Spinal cord (tissue), 10 donors: ENCODE measurements around the gene FYCO1. TPM values are rescaled to one million over a fixed set of nuclear protein-coding genes. Genes with fewer than 3 reads are reported as not detected.

Experiments used
- DNase-seq, 6 donors: peaks; one replicate each; pipeline versions ENCODE4 v3.0.0 to v3.0.0-alpha.2; 2013 to 2015; ENCODE audit warnings: low spot score in 6 of 6, low read depth in 4 of 6
- H3K27ac ChIP-seq: one replicate; pipeline ENCODE4 v1.5.1; 2013; ENCODE audit warnings: low read depth, low read length, control low read depth
- H3K27me3 ChIP-seq: one replicate; pipeline ENCODE4 v1.6.1; 2013; ENCODE audit warnings: low read length; ENCODE audit not compliant: control insufficient read depth, insufficient read depth
- H3K36me3 ChIP-seq: one replicate; pipeline ENCODE4 v1.6.1; 2013; ENCODE audit warnings: low read length; ENCODE audit not compliant: control insufficient read depth, insufficient read depth
- H3K4me1 ChIP-seq: one replicate; pipeline ENCODE4 v1.6.1; 2013; ENCODE audit warnings: low read length; ENCODE audit not compliant: control insufficient read depth, insufficient read depth
- H3K4me3 ChIP-seq: one replicate; pipeline ENCODE4 v1.5.1; 2013; ENCODE audit warnings: low read depth, low read length, control low read depth
- H3K9me3 ChIP-seq: one replicate; pipeline ENCODE4 v1.6.1; 2013; ENCODE audit warnings: low read length; ENCODE audit not compliant: control insufficient read depth, insufficient read depth
- WGBS: methylation state at CpG from one replicate; pipeline ENCODE4 v1.1.5; 2013; ENCODE audit warnings: missing lambda C conversion rate; ENCODE audit not compliant: insufficient coverage; 5-methylcytosine and 5-hydroxymethylcytosine counted together
- polyA plus RNA-seq, 2 donors: library from polyadenylated mRNA; unstranded; fragments of 120-200 nt; gene quantifications; one replicate each; pipeline ENCODE4 v1.2.1, GENCODE V29; 2013; ENCODE audit not compliant: insufficient read length in 2 of 2
- total RNA-seq, 2 donors: library from RNA; depleted of rRNA in 1 of 2; stranded (reverse); fragments of 120-200 nt in 1 of 2; fragments of >200 nt in 1 of 2; gene quantifications; one replicate each; pipeline versions ENCODE4 v1.2.3 to v1.2.4, GENCODE V29; 2013 to 2014
- donor health status: healthy.

The FYCO1 gene
- total and polyA plus RNA-seq, 4 donors = 6.6 to 16.0 (median 8.1) TPM

- H3K4me3 ChIP-seq = no peak within 1 kb of the TSS
- no peaks in the 10 kb centered on the region for H3K4me1 ChIP-seq
- H3K9me3 ChIP-seq = no peaks in the 10 kb centered on the region
- 90% methylated on average over 8 of the region's 9 CpGs for WGBS
- H3K27me3 ChIP-seq = no peaks in the 10 kb centered on the region
- H3K36me3 ChIP-seq = no peaks in the 10 kb centered on the region
- no peak within 1 kb of the TSS for H3K27ac ChIP-seq
- DNase-seq = no peak
Observed at GRCh38 chr3:45885979-45886705, 109.5 kb downstream of the FYCO1 start, which contains the start of gene CCR9. CCR9 (plus strand) TSS chr3:45886543; CDS start chr3:45894934, 8,391 bp downstream.

GRCh38 chr3:45884368-45885201, 111.0 kb downstream of the FYCO1 start:
- 88% methylated on average over 15 of the region's 23 CpGs for WGBS
- Histone ChIP-seq H3K27ac (no peak overlapping the region), H3K4me3 (no peak overlapping the region), H3K36me3 (no peaks in the 10 kb centered on the region), H3K9me3 (no peaks in the 10 kb centered on the region), H3K27me3 (no peaks in the 10 kb centered on the region), H3K4me1 (no peaks in the 10 kb centered on the region)
- DNase-seq = no peak

- Histone ChIP-seq H3K9me3 (no peaks in the 10 kb centered on the region), H3K4me1 (no peaks in the 10 kb centered on the region), H3K4me3 (no peak overlapping the region), H3K36me3 (no peaks in the 10 kb centered on the region), H3K27ac (no peak overlapping the region), H3K27me3 (no peaks in the 10 kb centered on the region)
- 51% methylated on average over 3 of the region's 8 CpGs for WGBS
- no peak for DNase-seq
Observed at GRCh38 chr3:45881078-45882022, 114.3 kb downstream of the FYCO1 start.

GRCh38 chr3:45880725-45881077, 114.9 kb downstream of the FYCO1 start:
- Histone ChIP-seq H3K36me3 (no peaks in the 10 kb centered on the region), H3K9me3 (no peaks in the 10 kb centered on the region), H3K27ac (no peak overlapping the region), H3K4me3 (no peak overlapping the region), H3K27me3 (no peaks in the 10 kb centered on the region), H3K4me1 (no peaks in the 10 kb centered on the region)
- 93% methylated on average over 2 of the region's 3 CpGs for WGBS
- no peak for DNase-seq

- Histone ChIP-seq H3K27me3 (no peaks in the 10 kb centered on the region), H3K36me3 (no peaks in the 10 kb centered on the region), H3K4me3 (no peak overlapping the region), H3K9me3 (no peaks in the 10 kb centered on the region), H3K4me1 (no peaks in the 10 kb centered on the region), H3K27ac (no peak overlapping the region)
- no CpG with 5 or more reads among the region's 2 CpGs for WGBS
- no peak for DNase-seq
Observed at GRCh38 chr3:45878124-45878523, 117.5 kb downstream of the FYCO1 start.

GRCh38 chr3:45874677-45875346, 120.8 kb downstream of the FYCO1 start:
- no peaks in the 10 kb centered on the region for H3K36me3 ChIP-seq
- H3K4me1 ChIP-seq = no peaks in the 10 kb centered on the region
- no peaks in the 10 kb centered on the region for H3K27me3 ChIP-seq
- DNase-seq = no peak
- H3K27ac ChIP-seq = no peak overlapping the region
- H3K4me3 ChIP-seq = no peak overlapping the region
- no peaks in the 10 kb centered on the region for H3K9me3 ChIP-seq
- no CpG with 5 or more reads among the region's 5 CpGs for WGBS

- Histone ChIP-seq H3K27me3 (no peaks in the 10 kb centered on the region), H3K9me3 (no peaks in the 10 kb centered on the region), H3K27ac (no peak overlapping the region), H3K4me1 (no peaks in the 10 kb centered on the region), H3K36me3 (no peaks in the 10 kb centered on the region), H3K4me3 (no peak overlapping the region)
- DNase-seq = no peak
- 92% methylated on average over 4 of the region's 4 CpGs for WGBS
Observed at GRCh38 chr3:45873638-45874037, 122.0 kb downstream of the FYCO1 start.

GRCh38 chr3:45873036-45873435, 122.6 kb downstream of the FYCO1 start:
- no peaks in the 10 kb centered on the region for H3K36me3 ChIP-seq
- no peaks in the 10 kb centered on the region for H3K4me1 ChIP-seq
- no peaks in the 10 kb centered on the region for H3K9me3 ChIP-seq
- no peak overlapping the region for H3K27ac ChIP-seq
- H3K4me3 ChIP-seq = no peak overlapping the region
- no peaks in the 10 kb centered on the region for H3K27me3 ChIP-seq
- no peak for DNase-seq

- Histone ChIP-seq H3K36me3 (no peaks in the 10 kb centered on the region), H3K4me1 (no peaks in the 10 kb centered on the region), H3K9me3 (no peaks in the 10 kb centered on the region), H3K27me3 (no peaks in the 10 kb centered on the region), H3K4me3 (no peak overlapping the region), H3K27ac (no peak overlapping the region)
- 60% methylated on average over 2 of the region's 2 CpGs for WGBS
- DNase-seq = no peak
Observed at GRCh38 chr3:45872569-45872968, 123.1 kb downstream of the FYCO1 start.
